Measurements from ENCODE around the gene PACRGL.
A peak's percentile ranks its signal among the peaks of the same experiment; 100 is the strongest.

Gene PACRGL

DNA sequence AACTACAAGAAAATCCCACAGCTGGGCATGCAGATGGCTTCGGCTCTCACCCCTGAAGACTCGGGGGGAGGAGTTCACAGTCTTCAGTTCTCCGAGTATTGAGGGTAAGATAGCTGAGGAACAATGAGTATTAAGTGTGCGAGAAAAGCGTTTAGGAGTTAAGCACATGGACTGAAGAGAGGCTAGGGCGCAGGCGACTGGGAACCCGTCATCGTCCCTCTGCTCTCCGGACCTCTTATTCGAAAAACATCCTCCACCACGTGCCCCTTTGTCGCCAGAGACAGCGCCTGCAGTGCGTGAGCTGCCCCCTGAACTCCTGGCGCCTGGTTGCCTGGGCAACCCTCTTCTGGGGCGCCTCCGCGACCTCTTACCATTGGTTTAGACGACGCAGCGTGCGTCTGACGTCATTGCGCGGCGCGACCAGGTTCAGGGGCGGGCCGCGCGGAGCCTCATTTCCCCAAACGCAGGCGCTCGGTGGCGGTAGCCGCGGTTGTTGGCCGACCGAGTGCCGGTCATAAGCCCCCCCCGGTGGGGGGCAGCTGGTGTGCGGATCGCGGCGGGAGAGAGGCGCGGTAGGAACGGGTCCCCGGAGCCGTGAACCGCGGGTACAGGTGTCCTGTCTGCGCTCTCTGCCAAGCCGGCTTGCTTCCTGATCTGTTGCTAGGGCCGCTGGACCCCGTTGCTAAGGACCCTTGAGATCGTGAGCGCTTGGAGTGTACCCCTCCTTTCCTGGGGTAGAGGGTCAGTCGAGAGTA, at the start of gene PACRGL:
PACRGL (plus strand) TSS at position 452 of the 755 bp plus-strand sequence. CDS start 4,024 bp downstream, outside the sequence.
- peak; percentile 99 for DNase-seq

GRCh38 chr4:20652226-20652885, 47.9 kb upstream of the PACRGL start:
- no peak for DNase-seq

DNA sequence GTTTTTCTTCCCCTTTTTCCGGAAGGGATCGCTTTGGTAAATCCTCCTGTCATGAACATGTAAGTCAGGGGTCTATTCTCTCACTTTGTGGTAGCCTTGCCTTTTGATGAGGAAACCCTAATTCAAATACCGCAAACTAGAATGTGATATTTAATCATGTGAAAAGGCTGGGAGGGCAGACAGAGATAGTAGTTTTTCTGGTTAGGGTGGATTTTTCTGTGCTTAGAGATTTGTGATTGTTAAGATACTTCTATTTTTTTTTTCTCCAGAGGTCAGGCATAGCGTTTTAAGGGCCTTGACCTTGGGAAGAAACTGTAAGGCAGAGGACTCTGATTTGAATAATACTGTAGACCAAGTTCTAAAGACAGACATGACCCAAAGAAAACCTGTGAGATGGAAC, 41.8 kb upstream of the PACRGL start:
- no peak for DNase-seq

DNA sequence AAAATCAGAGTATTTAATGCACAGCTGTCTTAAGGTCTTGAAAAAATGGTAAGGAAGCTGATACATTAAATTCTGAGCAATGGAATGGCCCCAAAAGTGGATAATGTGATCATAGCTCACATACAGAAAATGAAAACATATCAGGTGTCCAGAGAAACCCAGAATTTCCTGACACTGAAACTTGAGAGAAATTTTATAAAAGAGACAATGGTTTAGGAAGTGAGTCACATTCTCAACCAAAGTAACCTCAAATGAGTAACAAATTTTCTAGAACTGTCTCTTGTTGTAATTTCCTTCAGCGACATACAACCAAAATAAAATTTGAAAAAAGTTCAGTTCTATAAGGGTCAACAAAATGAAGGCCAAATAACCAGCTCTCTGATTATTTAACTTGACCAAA, 37.4 kb upstream of the PACRGL start:
- no peak for DNase-seq

- DNase-seq, result no peak
Observed at GRCh38 chr4:20666012-20666860, 34.0 kb upstream of the PACRGL start.

- no peak for DNase-seq
Observed at GRCh38 chr4:20672262-20672661, 28.0 kb upstream of the PACRGL start.

- no peak for DNase-seq
Observed at GRCh38 chr4:20675786-20676185, 24.5 kb upstream of the PACRGL start.

GRCh38 chr4:20676501-20677197, 23.6 kb upstream of the PACRGL start:
- DNase-seq, result no peak

DNA sequence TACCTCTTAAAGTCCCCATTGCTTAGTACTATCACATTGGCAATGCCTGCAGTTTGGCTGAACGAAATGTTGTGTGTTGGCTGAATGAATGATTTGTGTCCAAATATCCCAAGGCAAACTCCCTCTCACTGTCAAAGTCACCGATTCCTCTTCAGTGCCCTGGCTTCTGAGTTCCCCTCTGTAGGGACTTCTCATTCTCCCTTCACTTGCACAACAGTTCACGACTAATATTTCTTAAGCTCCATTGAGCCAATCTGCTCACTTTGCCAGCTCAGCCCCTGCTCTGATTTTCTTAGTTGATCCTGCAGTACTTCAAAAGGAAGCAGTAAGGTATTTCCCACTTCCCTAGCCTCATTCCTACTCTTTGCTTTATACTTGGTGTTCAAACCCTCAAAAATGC, 21.9 kb upstream of the PACRGL start:
- no peak for DNase-seq

DNA sequence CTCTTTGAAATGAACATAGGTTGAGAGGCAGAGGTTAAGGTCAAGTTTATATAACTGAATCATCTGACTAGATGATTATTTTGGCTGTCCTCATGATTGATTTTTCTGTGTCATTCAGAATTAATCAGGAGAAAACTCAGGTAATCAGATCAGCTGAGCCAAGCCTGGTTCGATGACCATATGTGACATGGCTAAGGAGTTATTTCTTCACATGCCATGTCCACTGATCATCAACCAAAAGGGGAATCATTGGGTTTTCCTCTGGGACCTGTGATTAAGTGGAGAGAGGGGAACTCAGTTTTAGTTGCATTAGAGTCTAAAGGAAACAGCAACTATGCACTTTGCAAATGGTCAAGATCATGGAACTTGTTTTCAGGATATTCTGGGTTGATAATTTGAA, 20.3 kb upstream of the PACRGL start:
- DNase-seq, result no peak

- DNase-seq, result no peak
Observed at GRCh38 chr4:20680736-20681135, 19.5 kb upstream of the PACRGL start.

DNA sequence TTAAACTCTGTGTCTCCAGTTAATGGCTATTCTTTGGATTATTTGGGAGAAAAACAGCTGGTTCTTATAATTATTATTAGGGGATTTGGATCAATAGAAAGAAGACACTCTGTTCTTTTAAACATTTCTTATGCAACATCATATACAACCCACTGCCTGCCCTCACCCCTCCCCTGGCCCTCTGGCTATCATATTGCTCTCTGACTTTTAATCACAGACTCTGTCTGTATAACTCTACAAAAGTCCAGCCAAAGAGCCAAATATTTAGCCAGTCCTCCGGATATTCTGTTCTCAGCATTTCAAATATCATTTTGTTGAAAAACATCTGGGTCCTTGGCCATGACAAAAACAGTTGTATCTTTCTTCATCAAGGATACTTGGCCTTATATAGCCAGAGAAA, 19.0 kb upstream of the PACRGL start:
- DNase-seq, result no peak

GRCh38 chr4:20682853-20683252, 17.4 kb upstream of the PACRGL start:
- no peak for DNase-seq

- no peak for DNase-seq
Observed at GRCh38 chr4:20683766-20684165, 16.5 kb upstream of the PACRGL start.

DNA sequence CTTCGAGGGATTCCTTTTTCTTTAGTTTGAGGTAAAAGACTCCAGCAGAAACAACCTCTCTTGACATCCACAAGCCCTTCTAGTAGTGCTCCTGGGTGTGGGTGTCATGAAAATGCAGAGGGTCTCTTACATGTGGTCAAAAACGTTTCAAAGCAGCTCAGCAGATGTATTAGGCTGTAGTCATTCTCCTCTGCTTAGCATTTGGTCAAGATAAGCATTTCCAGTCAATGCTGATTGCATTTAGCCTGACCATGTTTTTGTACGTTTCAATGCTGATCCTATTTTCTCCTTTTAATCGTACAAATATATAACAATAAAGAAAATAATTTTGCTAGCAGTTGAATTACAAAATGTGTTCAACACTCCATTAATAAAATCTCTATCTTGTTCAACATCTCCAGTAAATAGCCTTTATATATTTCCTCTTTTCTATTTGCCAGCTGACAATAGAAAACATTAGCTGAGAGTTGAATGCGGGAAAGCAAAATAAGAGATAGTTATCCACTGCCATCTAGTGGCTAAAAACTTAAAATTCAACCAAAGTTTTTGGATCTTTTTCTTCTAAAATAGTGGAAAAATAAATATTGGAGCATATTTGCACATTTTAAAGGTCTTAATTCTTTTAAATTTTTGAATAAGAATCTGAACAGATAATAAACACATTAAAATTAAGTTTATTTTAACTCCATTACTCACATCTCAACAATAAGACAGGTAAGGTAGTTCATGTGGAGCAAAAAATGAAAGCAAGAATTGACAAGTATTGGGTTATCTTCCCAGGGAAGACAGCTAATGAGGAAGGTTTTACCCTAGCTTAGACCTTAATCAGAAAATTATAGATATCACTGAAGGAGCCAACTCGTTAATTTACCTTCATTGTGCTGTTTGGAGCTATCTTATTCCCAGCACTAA, 15.2 kb upstream of the PACRGL start:
- peak; percentile 22 for DNase-seq

DNA sequence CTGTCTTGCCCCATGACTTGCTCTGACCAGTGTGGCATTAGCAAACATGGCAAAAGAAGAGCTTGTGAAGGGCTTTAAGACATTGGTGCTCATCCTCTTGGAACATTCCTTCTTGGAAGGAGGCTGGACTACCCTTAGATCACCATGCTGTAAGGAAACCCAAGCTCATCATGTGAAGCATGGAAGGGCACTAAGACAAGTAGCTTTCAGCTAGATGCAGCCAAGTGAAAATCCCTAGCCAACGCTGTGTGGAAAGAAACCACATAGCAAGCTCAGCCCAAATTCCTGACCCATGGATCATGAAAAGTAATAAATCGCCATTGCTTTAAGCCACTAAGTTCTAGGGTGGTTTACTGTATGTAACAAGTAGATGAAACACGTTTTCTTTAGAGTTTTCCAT, 12.4 kb upstream of the PACRGL start:
- no peak for DNase-seq

GRCh38 chr4:20696815-20697214, 3.4 kb upstream of the PACRGL start:
- no peak for DNase-seq

DNA sequence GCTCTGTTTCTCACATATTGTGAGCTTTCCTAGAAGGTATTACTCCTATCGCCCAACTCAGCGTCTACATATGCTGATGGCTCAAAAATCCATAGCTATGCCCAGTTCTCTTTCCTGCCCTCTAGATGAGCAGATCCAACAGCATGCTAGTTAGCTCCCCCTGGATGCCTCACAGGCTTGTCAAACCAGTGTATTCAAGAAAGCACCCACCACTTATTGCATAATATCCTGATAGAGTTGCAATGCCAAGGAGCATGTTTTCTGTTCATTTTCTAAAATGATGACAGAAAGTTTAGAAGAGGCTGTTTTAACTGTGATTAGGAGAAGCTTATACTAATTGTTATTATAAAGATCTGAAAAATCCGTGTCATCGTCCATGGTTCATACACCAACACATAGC, 1.9 kb upstream of the PACRGL start:
- DNase-seq, result no peak

DNA sequence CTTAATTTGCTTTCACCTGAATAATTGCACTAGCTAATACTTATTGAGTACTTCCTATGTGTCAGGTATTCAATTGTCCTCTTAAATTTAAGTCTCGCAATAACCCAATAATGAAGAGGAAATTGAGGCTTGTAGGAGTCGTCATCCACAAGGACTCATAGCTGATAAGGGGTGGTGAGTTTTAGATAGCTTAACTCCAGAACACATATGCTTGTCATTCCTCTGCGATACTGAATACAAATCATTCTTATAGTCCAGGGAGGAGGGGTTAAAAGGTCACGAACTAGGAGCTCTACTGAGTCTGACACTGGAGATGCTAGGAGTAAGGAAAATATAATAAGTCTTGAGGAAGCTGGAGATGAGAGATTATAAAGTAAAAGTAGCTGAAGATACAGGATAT, 1.4 kb upstream of the PACRGL start:
- DNase-seq, result no peak

GRCh38 chr4:20711335-20711734, 11.1 kb downstream of the PACRGL start:
- DNase-seq, result no peak

- DNase-seq, result no peak
Observed at GRCh38 chr4:20723019-20723418, 22.8 kb downstream of the PACRGL start.

DNA sequence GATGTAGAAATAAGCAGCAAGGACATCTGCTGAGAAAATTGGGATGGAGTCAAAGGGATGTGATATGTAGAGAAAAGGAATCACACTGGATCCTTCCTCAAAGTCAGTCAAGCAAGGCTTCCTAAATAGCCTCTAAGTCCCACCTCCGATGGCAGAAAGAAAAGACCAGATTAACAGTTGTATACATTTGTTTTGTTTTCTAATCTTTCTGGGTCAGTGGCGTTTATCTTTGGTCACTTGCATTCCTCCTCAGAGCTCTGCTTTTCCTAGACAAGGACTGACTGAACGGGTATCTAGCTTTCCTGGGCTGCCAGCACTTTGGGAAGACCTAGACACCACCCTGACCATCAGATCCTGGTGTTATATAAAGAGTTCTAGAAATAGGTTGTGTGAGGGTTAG, 23.2 kb downstream of the PACRGL start:
- no peak for DNase-seq
